NCI-H128 (cell line): ENCODE data around the gene CNIH3.

Experiments used
- DNase-seq: peaks from one replicate; lab custom pipeline; 2025; ENCODE audit not compliant: unreplicated experiment; lab: John Stamatoyannopoulos, UW

The CNIH3 gene

GRCh38 chr1:224767676-224768075, 151.6 kb downstream of the CNIH3 start:
- no peak for DNase-seq

DNA sequence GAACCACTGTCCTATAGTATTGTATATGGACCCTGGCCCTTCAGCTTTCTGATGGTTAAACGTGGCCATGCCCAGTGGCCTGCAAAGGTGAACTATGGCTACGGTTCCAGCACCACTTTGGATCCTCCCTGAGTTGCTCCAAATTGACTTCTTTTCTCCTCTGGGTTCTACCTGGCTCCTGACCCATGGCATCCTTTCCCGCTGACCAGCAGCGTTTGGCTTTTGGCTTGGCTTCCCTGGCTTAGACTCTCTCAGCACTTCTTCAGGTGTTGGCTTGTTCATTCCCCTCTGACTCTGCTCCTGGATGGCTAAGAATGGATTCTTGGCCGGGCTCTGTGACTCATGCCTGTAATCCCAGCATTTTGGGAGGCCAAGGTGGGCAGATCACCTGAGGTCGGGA, 152.9 kb downstream of the CNIH3 start:
- no peak for DNase-seq

DNA sequence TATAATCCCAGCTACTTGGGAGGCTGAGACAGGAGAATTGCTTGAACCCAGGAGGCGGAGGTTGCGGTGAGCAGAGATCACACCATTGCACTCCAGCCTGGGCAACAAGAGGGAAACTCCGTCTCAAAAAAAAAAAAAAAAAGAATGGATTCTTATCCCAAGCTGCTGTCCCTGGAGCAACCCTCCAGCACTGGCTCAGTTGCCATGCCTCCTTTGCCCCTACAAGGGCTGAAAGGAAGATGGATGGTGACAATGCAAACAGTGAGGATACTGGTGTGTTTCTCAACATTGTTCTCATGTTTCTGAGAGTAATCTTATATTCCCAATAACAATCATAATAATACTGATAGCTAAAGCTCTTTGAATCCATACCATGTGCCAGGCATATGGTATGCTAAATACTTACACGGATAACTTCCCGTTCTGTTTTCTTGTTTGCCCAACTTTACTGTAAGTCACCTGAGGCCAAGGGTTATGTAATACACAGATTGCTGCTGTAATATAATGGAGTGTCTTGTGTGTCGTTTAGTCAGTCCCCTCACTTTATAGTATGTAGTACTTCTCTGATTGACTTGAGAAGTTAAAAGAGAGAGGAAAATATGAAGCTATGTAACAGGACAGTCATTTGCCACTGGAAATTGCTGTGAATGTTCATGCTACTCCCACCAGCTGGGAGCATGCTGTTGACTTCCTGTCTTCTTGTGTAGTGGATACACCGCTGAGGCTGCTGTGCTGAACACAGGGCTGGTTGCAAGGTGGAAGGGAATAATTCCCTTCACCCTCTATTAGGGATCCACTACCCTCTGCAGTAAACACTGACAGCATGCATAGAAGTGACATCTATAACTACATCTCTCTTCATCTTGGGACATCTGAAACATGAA, 153.6 kb downstream of the CNIH3 start:
- DNase-seq = no peak

- no peak for DNase-seq
These were observed 154.2 kb downstream of the CNIH3 start for GRCh38 chr1:224770336-224770693.

DNA sequence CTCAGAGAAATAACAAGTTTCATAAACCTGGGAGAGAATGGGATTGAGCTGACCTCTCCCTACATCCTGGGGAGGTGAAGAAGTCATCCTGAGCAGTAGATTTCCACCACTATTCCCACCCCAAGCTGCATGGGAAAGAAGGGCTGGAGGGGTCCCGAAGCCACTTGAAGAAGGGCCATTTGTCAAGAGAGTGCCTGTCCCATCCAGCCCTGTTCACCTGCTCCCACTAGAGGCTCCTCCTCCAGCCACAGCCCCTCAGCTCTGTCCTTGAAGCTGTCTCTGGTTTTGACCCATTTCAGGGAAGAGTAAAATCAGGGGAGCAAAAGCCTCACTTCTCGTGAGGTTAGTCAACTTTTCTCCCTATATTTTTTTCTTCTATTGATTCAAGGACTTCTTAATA, 157.5 kb downstream of the CNIH3 start:
- DNase-seq = no peak

GRCh38 chr1:224774378-224774777, 158.3 kb downstream of the CNIH3 start:
- no peak for DNase-seq

DNA sequence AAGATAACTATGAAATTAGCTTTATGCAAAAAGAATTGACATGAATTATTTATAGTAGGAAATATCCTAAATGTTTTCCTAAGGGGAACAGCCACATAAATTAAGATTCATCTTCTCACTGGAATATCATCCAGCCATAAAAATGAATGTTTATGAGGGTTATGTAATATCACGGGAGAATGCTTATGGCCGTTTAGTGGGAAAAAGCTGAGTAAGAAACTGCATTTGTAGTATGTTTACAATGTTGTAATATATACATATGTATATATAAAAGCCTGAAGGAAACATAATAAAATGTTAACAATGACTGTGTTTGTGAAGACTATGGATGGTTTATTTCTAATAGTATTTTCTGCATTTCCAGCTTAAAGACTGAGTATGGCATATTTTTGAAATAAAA, 161.1 kb downstream of the CNIH3 start:
- DNase-seq = no peak

GRCh38 chr1:224779536-224779935, 163.4 kb downstream of the CNIH3 start:
- DNase-seq = no peak

DNA sequence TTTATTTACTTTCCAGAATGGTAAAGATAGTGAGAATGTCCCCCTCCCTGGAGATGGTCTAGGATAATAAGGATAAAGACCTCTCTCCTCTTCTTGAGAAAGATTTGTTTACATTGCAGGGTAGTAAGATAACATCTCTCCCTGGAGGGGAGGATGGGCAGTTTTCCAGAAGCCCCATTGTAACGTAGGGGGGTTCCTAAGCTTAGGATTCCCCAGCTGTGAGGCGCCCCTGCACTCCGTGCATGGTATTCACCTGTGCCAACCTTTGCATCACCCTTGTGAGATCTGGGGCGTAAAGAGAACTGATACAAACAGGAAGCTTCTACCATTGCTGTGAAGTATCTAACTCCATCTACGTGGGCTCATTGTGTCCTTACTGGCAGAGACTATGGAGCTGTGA, 164.6 kb downstream of the CNIH3 start:
- DNase-seq = no peak

DNA sequence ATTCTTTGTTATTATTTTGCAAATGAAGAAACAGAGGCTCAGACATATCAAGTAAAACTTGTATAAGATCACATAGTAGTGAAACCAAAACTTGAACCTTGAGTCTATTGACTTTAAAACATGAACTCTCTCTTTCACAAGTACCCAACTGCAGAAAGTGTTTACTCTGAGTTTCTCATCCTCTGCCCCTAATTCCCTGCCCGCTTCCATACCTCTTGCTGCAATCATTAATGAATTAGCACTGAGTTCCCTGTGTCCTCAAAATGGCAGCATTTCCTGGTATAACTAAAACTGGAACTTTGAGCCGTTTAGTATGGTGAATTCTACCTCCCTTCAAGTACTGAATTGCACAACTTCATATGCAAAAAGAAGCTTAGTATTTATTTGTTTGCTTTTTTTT, 165.7 kb downstream of the CNIH3 start:
- no peak for DNase-seq

GRCh38 chr1:224782281-224783000, 166.3 kb downstream of the CNIH3 start:
- DNase-seq = no peak

DNA sequence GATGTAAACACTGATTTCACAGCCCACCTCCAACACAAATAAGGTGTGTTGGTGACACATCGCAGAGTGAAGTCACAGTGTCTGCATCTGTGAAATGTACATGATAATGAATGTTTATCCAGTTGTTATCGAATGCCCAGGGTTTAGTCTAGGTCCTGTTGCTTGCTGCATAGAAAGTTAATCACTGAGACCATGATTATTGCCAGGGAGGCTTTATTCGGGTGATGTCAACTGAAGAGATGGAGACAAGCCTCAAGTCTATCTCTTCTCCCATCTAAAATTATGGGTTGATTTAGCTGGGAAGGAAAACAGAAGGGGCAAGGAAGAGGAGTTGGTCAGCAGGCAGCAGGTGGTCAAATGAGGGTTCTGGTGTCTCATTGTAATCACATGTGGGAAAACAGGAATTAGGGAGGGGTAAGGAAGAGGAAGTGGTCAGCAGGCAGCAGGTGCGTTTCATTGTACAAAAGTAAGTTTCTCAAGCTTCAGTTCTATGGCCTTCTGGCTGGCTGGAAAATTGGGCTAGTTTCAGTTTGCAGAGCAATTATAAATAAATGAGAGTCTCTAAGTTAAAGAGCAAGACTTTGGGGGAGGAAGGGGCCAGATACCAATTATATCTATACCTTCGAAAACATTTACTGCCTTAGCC, 167.0 kb downstream of the CNIH3 start:
- no peak for DNase-seq

GRCh38 chr1:224784265-224785039, 168.3 kb downstream of the CNIH3 start:
- DNase-seq = no peak

DNA sequence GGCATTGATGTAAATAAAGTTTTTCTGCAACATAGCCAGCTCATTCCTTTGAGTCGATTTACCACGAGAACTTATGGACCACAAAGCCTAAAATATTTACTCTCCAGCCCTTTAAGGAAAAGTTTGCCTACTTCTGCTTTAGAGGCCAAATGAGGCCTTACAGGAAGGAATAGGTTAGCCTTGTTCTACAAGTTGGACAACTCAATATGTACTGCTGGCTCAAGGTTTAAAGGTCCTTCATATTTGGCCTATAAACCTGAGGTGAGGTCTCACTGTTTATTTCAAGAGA, 168.9 kb downstream of the CNIH3 start:
- no peak for DNase-seq

- DNase-seq = no peak
These were observed 169.5 kb downstream of the CNIH3 start for GRCh38 chr1:224785622-224786021.

- no peak for DNase-seq
These were observed 170.6 kb downstream of the CNIH3 start for GRCh38 chr1:224786533-224787250.

DNA sequence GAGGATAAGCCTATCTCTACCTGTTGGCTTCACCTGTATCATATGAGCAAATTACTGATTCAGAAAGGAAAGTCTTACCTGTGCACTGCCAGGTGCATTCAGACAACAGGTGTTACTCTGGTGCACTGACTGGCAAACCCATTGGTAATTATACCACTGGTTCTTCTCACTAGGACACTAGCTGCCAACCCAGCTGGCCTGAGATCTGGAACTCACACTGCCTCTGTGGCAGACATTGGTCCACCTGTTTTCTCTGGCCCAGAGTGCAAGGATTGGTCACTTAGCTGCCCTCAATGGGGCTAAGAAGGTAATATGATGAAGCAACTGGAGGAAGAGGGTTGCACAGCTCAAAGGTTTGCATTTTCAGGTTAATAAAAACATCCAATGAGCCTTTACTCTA, 173.2 kb downstream of the CNIH3 start:
- no peak for DNase-seq
